NCI-H774 (cell line): ENCODE data around the gene LMF1.
"Not testable (repeated sequence)": the region's sequence is repeated elsewhere in the genome, so short reads cannot be mapped to it uniquely, and the experiment has no call there.

Source experiments
- DNase-seq: peaks from one replicate; lab custom pipeline; 2025; lab: John Stamatoyannopoulos, UW

Gene LMF1

DNA sequence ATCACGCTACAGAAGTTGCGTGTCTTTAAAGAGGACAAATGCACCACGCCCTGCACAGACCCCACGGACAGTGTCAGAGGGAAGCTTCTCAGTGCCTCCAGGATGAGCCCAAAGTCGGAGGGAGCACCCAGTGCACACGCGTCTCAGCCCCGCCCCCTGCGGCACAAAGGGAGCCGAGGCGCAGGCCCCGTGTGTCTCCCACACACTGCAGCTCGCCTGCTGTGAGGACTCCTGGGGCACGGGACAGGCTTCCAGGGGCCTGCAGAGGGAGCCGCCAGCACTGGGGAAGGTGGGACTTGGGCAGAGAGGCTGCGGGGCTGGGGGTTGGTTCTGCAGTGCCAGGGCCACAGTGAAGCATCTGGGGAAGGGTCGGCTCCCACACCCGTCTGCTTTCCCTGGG, 77.4 kb downstream of the LMF1 start:
- no peak for DNase-seq

DNA sequence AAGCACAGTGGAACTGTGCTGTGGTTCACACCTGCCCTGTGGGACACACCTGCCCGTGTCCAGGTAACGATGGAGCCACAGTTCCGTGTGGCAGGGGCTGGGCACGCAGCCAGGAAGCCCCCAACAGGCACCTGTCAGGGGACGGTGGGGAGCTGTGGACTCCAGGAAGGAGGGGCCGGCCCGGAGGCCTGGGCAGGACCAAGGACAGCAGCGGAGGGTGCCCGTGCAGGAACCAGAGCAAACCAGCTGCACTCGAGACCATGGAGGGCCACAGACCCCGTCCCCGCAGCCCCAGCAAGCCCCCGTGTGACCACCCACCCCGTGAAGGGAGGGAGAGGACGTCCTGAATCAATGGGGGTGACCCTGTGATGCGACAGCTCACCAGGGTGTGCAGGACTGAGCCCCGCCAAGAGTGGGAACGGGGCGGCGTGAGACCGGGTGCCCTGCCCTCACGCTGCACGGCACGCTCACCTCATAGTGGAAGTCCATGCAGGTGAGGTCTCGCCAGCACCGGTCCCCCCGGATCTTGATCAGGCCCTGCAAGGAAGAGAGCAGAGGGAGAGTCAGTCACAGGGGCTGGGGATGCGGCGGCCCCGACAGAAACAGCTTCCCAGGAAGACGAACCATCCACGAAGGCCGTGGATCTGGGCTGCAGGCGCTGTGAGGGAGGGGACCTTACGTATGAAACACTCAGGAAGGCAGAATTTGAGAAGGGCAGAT, 78.1 kb downstream of the LMF1 start:
- no peak for DNase-seq

DNA sequence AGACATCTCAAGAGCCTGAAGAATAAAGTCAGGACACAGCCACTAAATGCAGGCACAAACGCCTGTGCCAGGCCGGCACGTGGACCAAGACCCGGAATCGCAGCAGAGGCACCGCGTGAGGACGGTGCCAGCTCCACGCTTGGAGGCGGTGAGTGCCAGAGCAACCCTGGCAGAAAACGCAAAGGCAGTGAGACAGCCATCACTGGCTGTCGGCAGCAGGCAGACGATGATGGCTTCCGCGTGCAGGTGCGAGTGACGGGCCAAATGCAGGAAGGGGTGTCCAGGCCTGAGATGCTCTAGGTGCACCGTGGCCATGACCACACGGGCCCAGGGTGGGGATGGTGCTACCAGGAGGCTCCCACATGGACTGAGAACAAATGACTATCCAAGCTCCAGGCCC, 78.8 kb downstream of the LMF1 start:
- no peak for DNase-seq

DNA sequence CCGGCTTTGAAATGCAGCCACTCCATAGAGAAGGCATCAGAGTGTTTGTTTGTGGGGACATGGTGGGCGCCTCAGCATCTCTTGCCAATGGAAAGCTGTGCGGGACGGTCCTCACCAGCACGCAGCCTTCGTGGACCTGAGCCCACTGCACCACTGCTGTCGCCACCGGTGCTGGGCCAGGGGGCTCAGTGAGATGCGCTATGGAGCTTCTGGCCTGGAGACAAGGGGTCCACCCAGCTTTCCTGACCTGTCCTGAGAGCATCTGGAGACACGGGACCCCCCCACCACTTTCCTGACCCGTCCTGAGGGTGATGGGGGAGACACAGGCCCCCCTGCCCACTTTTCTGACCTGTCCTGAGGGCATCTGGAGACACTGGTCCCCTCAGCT, 79.4 kb downstream of the LMF1 start:
- no peak for DNase-seq

DNA sequence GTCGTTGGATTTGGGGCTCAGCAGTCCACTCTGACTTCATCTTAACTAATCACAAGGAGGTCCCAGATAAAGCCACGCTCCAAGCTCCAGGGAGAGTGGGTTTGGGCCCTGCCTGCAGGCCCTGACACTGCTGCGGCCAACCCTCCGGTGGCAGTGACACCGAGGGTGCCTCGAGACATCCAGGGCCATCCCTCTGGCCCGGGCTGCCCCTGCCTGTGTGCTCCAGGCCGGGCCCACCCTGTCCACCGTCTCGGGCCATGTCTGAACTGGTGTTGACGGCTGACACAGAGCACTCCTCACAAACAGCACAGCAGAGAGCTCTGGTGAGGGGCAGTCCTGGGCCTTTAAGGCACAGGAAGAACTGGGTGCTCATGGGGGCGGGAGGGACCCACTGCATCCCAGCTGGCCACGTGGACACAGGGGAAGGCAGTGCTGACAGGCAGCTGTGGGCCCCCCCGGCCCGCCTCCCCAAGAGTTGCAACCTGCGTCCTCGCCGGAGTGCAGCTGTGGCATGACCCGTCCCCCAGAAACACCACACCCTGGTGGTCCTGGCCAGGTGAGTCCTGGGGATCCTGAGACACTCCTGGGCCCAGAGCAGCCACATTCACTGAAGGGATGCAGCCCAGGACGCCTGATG, 80.0 kb downstream of the LMF1 start:
- DNase-seq, result no peak

DNA sequence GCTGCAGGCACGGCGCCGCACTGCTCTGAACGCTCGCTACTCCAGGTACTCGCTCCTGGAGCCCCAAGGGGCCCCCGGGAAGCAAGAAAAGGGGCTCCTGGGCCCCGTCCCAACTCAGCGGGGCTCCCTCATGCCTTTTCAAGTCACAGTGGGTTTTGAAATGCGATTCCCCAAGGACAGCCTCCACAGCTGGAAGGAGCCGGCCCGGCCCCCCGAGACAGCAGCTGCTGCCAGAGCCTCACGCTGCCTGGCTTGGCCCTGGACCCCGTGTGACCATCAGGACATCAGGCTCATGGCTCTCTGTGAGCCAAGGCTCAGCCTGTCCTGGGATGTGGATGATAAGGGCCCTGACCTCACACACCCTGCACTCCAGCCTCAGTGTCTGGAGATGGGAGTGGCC, 80.6 kb downstream of the LMF1 start:
- no peak for DNase-seq

DNA sequence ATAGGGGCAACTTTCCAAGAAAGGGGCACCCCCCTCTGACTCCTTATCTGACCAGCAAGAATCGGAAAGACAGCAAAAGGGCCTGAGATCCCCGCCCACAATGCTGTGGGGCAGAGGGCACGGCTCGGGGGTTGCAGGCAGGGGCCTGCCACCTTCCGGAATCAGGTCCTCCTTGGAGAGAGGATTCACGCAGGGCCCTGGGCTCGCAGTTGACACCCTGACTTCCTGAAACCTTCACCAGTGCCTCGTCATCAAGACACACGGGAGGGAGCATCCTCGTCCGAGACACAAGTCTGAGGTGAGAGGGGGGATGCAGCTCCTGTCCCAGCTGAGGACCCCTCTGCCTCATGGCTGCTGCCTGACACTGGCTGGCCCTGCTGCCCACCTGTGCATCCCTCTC, 81.2 kb downstream of the LMF1 start:
- no peak for DNase-seq

DNA sequence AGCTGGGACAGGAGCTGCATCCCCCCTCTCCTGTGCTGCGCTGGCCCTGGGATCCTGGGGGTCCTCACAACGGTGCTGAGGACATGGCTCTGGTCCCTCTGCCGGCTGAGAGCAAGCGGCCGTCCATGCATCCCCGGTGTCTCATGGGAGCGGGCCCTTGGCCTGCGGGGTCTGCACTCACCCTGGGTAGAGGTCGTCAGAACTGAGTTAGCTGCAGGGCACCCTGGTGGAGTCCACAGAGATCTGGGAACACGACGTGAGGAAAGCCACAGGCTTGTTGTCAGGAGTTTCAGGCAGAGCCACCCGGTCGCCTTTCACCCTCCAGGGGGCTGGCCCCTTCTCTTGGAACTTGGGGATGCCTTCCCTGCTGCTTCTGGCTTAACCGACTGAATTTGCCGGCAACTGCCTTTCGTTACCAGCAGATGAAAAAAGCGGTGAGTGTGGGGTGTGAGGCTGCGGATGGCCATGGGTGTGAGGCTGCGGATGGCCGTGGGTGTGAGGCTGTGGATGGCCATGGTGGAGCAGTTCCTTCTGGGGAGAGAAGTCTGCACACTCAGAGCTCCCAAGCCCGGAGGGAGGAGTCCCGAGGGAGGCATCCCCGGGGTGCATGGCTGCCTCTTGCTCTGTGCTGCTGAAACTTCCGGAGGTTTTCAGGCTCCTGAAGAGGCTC, 81.7 kb downstream of the LMF1 start:
- DNase-seq, result no peak

DNA sequence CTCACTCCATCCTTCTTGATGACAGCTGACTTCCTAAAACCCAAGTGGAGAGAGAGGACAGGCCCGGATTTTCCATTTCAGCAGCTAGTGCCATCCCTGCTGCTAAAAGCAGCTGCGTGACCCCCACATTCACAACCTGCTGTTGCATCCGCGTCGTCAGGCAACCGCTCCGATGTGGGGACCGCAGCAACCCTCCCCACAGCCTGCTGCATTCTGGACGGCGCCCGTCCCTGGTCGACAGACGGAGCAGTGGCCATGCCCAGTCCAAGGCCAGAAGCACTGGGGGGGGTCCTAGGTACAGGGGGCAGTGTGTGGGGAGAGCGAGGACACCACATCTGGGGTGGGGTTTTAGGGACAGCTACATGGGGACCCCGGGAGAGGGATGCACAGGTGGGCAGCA, 82.3 kb downstream of the LMF1 start:
- not testable (repeated sequence) for DNase-seq

DNA sequence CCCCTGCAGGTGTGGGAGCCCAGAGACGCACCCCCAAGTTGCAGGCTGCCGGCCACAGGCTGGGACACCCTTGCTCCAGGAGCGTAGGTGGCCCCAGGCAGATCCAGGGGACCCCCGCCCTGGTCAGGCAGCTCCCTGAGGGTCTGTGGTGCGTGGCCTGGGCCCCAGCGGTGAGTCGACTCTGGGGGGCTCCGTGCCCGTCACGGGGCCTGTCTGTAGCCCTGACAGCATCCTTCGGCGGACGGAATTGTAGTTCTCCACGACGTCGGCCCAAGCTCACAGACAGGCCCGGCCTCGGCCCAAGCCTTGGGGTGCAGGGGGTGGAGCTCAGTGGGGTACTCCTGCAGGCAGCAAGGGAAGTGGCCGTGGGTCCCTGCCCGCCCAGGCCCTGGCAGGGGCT, 82.9 kb downstream of the LMF1 start:
- no peak for DNase-seq

DNA sequence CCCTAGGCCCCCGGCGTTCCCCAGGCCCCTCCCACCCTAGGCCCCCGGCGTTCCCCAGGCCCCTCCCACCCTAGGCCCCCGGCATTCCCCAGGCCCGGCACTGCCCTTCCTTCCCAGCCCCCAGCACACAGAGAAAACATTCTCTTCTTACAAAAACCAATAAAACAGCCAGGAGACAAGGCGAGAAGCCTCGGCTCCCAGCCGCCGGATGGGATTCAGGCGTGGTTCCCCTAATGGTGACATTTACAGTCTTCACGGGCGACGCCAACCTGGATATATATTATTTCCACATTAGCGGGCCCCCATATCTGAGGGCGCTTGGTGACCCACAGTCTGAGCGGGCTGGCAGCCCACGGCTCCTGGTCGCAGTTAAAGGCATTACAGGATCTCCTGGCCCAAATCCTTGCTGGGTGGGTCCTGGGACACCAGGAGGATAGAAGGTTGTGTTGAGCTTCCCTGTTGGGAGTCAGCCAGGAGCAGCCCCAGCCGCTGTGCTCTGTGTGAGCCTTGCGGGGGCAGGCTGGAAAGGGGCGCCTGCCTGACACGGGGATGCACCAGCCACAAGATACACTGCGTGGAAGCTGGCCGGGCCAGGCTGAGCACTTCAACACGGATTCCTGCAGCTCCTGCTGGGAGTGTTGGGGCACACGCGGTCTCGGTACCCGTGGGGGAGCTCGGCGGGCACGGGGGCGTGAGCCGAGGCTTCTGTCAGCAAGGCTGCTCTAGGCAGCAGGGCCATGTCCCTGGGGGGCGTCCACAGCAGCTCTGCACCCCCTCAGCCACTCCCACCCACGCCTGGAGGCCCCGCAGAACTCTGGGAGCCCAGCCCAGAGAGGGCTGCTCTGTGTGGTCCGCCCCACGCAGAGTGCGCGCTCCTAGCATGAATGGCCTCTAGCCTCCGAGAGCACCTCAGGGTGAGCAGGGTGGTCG, 83.7 kb downstream of the LMF1 start:
- DNase-seq, result no peak

DNA sequence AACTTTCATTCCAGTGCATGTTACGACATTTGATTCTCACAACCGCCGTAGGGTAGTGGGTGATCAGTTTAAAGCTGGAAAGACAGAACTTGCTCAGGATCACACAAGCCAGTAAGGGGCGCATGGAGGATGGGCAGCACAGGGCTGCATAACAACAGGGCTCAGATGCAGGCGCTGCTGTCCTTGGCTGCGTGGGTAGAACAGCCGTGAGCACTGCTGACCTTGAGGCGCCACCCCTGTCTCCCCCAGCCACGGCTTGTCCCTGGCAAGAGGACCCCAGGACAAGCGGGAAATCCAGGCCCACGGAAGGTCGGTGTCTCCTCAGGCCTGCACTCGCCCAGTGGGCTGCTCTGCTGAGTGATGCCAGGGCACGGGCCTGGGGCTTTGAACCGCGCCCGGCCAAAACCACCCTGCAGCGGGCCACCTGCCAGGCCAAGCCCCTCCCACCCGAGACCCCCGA, 84.7 kb downstream of the LMF1 start:
- no peak for DNase-seq

DNA sequence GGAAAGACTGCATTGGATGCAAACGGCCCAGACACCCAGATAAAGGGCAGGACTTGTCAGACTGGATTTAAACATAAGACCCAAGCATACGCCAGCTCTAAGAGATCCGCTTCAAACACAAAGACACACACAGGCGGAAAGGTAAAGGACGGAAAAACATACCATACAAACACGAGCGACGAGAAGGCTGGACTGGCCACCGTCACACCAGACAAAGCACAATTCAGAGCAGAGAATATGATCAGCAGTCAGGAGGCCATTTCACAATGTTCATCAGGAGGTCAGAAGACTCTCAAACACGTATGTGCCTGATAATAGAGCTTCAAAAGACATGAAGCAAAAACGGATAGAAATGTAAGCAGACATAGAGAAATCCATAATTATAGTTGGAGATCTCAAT, 85.4 kb downstream of the LMF1 start:
- DNase-seq, result no peak

DNA sequence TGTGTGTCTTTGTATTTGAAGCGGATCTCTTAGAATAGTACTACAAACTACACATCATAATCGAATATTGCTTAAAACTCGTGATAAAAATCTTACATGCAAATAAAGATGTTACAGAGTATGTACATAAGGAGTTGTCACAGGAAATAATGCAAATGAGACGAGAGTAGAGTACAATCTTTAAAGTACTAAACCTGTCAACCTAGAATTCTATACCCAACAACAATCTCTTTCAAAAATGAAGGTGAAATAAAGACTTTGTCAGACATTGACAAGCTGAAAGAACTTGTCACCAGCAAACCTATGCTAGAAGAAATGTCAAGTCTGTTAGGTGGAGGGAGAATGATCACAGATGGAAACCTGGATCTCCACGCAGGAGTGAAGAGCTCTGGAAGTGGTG, 86.6 kb downstream of the LMF1 start:
- no peak for DNase-seq

DNA sequence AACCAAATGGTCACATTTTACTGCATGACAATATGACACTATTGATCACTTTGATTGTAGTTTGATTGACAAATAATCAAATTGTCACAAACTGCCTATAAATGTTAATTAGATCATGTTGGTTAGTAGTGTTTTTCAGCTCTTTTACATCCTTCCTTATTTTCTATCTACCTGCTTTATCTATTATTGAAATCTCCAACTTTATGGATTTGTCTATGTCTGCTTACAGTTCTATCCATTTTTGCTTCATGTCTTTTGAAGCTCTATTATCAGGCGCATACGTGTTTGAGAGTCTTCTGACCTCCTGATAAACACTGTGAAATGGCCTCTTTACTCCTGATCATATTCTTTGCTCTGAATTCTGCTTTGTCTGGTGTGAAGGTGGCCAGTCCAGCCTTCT, 87.0 kb downstream of the LMF1 start:
- no peak for DNase-seq

DNA sequence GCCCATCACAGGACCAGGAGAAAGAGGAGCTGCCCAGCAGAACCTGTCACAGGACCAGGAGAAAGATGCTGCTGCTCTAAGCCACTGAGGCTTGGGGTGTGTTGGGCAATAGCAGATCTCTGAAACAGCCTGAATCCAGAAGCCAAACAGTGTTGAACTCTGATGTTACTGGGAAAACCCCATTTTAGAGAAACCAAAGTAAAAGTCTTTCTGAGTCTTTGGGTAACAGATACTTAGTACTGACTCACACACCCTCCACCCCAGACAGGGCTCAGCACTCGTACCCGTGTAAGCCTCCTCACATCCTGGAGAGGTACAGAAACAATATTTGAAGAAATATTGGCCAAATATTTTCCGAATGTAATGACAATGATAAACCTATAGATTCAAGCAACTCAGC, 87.4 kb downstream of the LMF1 start:
- DNase-seq, result no peak

DNA sequence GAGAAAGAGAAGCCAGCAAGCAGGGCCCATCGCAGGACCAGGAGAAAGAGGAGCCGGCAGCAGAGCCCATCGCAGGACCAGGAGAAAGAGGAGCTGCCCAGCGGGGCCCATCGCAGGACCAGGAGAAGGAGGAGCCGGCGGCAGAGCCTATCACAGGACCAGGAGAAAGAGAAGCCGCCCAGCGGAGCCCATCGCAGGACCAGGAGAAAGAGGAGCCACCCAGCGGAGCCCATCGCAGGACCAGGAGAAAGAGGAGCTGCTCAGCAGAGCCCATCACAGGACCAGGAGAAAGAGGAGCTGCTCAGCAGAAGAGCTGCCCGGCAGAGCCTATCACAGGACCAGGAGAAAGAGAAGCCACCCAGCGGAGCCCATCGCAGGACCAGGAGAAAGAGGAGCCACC, 88.1 kb downstream of the LMF1 start:
- not testable (repeated sequence) for DNase-seq

DNA sequence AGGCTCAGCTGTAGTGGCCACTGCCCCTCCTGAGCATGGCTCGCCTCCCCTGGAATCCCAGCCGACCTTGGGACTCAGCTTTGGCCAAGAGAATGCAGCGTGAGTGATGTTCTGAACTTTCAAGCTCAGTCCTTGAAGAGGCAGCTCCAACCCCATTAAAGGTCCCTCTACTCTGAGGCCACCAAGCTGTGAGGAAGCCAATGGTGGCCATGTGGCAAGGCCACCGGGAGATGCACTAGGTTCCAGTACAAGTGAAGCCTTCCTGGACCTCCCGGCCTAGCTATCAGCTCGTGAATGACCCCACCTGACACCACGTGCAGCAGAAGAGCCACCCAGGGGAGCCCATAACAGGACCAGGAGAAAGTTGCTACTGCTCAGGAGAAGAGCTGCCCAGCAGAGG, 88.5 kb downstream of the LMF1 start:
- no peak for DNase-seq

DNA sequence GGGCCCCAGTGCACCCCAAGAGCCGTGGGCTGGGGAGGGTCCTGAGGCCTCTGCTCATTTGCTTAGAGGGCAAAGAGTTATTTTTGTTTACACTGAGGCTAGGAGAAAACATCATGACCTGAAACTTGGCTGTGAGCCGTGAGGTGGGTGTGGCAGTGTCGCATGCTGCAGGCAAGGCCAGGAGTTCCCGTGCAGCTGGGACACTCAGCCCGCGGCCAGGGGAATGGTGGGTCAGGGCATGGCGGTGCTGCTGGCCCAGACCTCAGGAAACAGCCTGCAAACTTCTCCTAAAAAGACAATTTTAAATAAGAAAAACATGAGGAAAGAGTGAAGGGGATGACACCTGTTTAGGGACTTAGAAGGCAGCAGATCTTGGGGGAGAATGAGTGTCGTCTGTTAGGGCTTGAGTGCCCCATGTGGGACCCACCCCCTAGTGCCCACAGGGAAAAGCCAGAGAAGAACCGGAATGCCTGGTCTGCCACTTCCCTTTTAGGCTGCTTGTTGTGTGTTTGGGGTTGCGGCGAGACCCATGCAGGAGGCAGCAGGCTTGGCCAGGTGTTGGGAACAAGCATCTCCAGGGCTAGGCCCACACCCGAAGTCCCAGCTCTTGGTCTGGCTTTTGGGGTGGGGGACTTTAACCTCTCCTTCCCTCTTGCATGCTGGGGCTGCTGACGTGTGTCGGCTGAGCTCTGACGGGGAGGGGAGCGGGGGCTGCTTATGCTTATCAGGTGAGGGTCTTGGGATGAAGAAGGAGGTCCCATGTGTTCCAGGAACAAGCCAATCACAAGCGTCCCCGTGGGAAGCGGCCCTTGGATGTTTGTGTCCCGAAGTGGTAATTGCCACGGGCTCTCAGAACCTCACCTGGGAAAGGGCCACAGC, 89.3 kb downstream of the LMF1 start:
- no peak for DNase-seq

DNA sequence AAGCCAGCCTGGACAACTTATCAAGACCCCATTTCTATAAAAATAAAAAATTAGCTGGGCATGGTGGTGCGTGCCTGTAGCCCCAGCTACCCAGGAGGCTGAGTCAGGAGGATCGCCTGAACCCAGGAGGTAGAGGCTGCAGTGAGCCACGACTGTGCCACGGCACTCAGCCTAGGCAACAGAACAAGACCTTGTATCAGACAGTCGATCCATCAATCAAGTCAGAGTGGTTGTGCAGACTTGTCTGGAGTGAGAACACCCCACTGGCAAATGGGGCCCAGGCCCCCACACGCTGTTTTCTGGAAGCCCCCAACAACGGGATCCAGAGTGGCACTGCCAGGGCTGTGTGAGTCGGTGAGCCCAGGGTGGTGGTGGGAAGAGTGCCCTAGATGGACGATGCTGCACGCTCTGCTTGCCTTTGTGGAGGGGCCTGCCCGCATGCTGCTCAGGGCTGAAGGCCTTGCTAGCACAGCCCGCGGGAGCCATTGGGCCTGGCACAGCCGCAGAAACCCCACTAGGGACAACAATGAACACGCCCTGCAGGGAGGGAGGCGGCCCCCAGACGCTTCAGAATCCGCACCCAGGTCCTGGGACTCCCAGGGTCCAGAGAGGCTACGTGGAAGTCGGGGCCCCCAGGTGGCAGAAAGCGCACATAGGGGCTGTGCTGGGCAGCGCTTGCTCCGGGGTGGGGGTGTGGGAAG, 90.2 kb downstream of the LMF1 start:
- DNase-seq, result no peak

DNA sequence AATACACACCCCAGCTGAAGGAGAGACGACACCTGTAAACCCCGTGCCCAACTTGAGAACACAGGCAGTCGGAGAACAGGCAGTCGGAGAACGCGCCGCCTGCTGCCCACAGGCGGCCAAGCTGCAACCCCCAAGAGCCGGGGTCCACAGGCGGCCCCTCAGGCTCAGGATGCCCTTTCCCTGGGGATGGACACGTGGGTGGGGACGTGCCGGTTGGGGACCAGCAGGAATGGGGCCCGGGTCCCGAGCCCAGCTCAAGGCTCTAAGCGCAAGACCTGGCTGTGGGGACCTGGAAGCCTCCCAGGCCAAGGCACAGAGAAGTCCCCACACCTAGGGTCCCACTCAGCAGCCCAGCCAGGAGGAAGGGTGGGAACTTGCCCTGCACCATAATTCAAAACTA, 90.8 kb downstream of the LMF1 start:
- no peak for DNase-seq
